H4 (cell line): Measurements from ENCODE around the gene CFAP43. TPM values are rescaled to one million over a fixed set of nuclear protein-coding genes. Genes with fewer than 3 reads are reported as not detected.
A peak's percentile ranks its signal among the peaks of the same experiment; 100 is the strongest.

ENCODE experiments used
- DNase-seq: peaks from one replicate; pipeline ENCODE4 v3.0.0-alpha.2; 2015; ENCODE audit warnings: low spot score
- total RNA-seq: library from RNA; depleted of rRNA; stranded (reverse); fragments of >200 nt; shearing (Covaris generic); gene quantifications from 2 replicates; pipeline ENCODE4 v1.2.3, GENCODE V29; 2014; rRNA removed

CFAP43 gene
- total RNA-seq, 1 experiment from 2014 or later, result 0.27 TPM

DNA sequence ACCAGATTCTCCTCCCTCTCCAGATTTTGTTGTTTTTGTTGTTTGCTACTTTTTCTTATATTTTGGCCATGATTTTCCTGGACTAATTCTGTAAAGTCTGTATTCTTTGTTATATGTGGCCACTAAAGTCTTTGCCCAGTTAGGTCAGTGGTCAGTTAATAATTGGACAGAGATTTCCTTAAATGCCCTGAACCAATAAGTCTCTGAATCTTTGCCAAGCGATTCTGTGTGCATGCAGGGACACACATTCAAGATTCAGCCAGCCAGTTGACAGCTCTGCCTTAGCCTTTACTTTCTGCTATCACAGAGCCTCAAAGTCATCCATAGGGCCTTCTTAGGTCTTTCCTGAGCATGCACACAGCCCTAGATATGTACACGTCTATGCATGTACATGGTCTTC lies 135.5 kb downstream of the CFAP43 start:
- DNase-seq, result no peak

- no peak for DNase-seq
Observed at GRCh38 chr10:104092749-104093148, 139.4 kb downstream of the CFAP43 start.

DNA sequence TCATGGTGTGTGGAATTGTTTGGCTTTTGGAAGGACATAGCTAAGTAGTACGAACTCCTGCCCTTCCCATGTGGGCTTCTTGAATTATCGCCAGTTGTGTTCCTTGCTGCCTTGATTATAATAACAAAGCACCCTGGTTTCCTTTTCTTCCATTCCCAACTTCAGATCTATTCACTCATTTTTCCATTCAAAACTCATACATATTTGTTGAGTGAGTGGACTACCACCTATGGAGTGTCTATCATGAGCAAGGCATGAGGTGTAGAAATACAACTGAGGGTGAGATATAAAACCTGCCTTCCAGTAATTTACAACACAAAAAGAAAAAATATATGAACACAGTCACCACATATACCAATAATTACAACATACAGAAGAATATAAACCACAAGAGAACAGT lies 141.6 kb downstream of the CFAP43 start:
- no peak for DNase-seq

- DNase-seq, result no peak
Observed at GRCh38 chr10:104089621-104090020, 142.5 kb downstream of the CFAP43 start.

DNA sequence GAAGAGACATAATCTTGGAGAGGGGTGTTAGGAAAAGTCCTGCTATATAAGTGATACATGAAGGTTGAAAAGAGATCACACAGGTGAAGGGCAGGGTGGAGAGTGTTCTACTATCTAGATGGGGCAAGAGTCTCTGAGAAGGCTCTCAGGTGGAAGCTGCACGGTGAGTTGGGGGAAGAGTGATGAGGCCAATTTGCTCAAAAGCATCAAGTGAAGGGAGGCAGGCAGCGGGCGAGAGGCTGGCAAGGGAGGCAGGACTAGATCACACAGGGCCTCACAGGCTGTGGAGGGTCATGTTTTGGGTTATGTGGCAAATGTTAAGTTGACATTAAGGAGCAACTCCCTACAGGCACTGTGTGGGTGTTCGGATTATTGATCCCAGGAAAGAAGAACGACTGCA lies 143.9 kb downstream of the CFAP43 start:
- no peak for DNase-seq

GRCh38 chr10:104085801-104086400 lies 146.3 kb downstream of the CFAP43 start, which contains the start of gene COL17A1:
Gene COL17A1 (minus strand): TSS chr10:104085880. CDS start chr10:104080673, 5,207 bp downstream.
- no peak for DNase-seq

- no peak for DNase-seq
Observed at GRCh38 chr10:104084482-104085142, 147.6 kb downstream of the CFAP43 start.

GRCh38 chr10:104081998-104082397 lies 150.2 kb downstream of the CFAP43 start:
- no peak for DNase-seq

- peak; percentile 33 for DNase-seq
Observed at GRCh38 chr10:104080762-104081161, 151.4 kb downstream of the CFAP43 start.

Other genes starting within 250 kb of the CFAP43 start
- not detected in 2 replicates for gene COL17A1, start 146.5 kb downstream of the CFAP43 start, total RNA-seq
- gene SFR1, start 110.2 kb downstream of the CFAP43 start, total RNA-seq, result 8.9 and 9.3 TPM in 2 replicates
- 171 and 239 TPM in 2 replicates for gene GSTO1, start 22.5 kb upstream of the CFAP43 start, total RNA-seq
- gene GSTO2, start 36.8 kb upstream of the CFAP43 start, total RNA-seq, result 0.72 TPM in 1 of 2 replicates, not detected in the other
- gene ITPRIP, start 106.1 kb upstream of the CFAP43 start, total RNA-seq, result 1.3 and 3.3 TPM in 2 replicates
- 0.08 and 0.12 TPM in 2 replicates for gene CFAP58, start 121.5 kb upstream of the CFAP43 start, total RNA-seq